Prostate gland (tissue), 2 donors: Measurements from ENCODE around the gene WDR82. TPM values are rescaled to one million over a fixed set of nuclear protein-coding genes. Genes with fewer than 3 reads are reported as not detected.

ENCODE experiments used
- DNase-seq: peaks from one replicate; pipeline ENCODE4 v3.0.0-alpha.2; 2019; ENCODE audit warnings: low spot score
- H3K27ac ChIP-seq, 2 donors: fragments of 200-600 bp; sonication (generic); 2 replicates each; pipeline ENCODE4 v1.5.1; 2017 to 2019
- H3K27me3 ChIP-seq: fragments of 200-600 bp; sonication (generic); replicated peaks from 2 replicates; pipeline ENCODE4 v1.5.1; 2019; ENCODE audit not compliant: insufficient read depth
- H3K36me3 ChIP-seq, 2 donors: fragments of 200-600 bp; sonication (generic); 1 replicate in 1 of 2; 2 replicates in 1 of 2; pipeline versions ENCODE4 v1.5.1 to v1.8.1; 2017 to 2019
- H3K4me1 ChIP-seq: fragments of 200-600 bp; sonication (generic); replicated peaks from 2 replicates; pipeline ENCODE4 v1.5.1; 2019
- H3K4me3 ChIP-seq, 2 donors: fragments of 200-600 bp; sonication (generic); 2 replicates each; pipeline ENCODE4 v1.5.1; 2017 to 2019
- H3K9me3 ChIP-seq: fragments of 200-600 bp; sonication (generic); 2 replicates; pipeline ENCODE4 v1.5.1; 2017
- CTCF ChIP-seq, 4 experiments: fragments of 200-600 bp in 2 of 4; fragments of 450-650 bp in 2 of 4; sonication (generic) in 2 of 4; IDR thresholded peaks; 1 replicate in 3 of 4; 2 replicates in 1 of 4; pipeline ENCODE4 v1.5.1; 2016 to 2019; ENCODE audit warnings: antibody characterized with exemption in 4 of 4, mild to moderate bottlenecking in 2 of 4, moderate library complexity in 2 of 4
- POLR2A ChIP-seq: fragments of 450-650 bp; IDR thresholded peaks from one replicate; pipeline ENCODE4 v1.6.1; 2016; ENCODE audit warnings: antibody characterized with exemption, mild to moderate bottlenecking
- POLR2AphosphoS5 ChIP-seq: sonication (generic); formaldehyde crosslinking; IDR thresholded peaks from one replicate; pipeline ENCODE4 v1.6.1; 2017; ENCODE audit warnings: antibody characterized with exemption
- WGBS: methylation state at CpG from one replicate; pipeline ENCODE4 v1.1.5; 2018; 5-methylcytosine and 5-hydroxymethylcytosine counted together
- intact Hi-C: fragments of 100-400 bp; cut with DNase I; formaldehyde crosslinking; loops from one replicate; pipeline ENCODE4 v1.14.2; 2022
- total RNA-seq, 2 donors: library from RNA; depleted of rRNA; stranded (reverse); fragments of >200 nt; gene quantifications; one replicate each; pipeline ENCODE4 v1.1.0, GENCODE V29; 2016

The WDR82 gene
- total RNA-seq, 2 donors from 2014 or later = 52.4 to 86.9 TPM

DNA sequence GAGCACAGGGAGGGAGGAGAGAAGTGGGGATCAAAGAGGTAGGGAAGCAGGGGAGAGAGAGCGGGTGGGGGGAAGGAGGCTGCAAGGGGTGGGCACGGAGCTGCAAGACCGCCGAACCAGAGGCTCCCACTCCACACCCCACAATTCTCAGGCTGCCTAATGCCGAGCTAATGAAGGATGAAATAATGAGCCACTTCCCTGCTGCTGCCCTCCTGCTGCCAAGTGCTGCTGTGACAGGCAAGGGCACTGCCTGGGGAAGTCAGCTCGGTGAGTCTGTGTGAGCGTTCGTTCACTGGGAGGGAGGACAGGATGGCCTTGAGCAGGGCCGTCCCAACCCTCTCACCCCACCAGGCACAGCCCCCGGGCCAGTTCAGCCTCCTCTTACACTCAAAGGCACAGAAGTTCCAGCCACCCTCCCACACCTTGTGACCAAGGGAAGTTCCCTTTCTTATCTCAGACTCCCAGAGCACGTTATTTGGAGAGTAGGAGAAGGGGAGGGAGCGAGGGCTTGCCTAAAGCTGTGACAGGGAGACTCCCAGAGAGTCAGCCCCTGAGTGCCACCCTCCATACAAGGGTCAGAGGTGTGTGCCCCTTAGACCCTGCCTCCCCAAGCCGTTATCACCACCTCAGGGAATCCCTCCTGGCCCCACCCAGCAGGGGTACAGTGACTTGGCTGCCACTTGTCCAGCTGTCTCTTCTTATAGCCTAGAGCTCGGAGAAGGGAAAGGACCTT, 21.6 kb upstream of the WDR82 start:
- DNase-seq = no peak
- Histone ChIP-seq H3K4me1 (no peaks in the 10 kb centered on the region), H3K36me3 (no peaks in the 10 kb centered on the region), H3K9me3 (no peaks in the 10 kb centered on the region), H3K27me3 (no peaks in the 10 kb centered on the region), H3K4me3 (no peak overlapping the region), H3K27ac (no peak overlapping the region)
- TF ChIP-seq POLR2A (no peak), CTCF (IDR thresholded peaks at IDR 0.05) (no peak), POLR2AphosphoS5 (no peak)
- intact Hi-C loops = no loop called here
- 37% methylated on average over 14 of the region's 14 CpGs for WGBS

DNA sequence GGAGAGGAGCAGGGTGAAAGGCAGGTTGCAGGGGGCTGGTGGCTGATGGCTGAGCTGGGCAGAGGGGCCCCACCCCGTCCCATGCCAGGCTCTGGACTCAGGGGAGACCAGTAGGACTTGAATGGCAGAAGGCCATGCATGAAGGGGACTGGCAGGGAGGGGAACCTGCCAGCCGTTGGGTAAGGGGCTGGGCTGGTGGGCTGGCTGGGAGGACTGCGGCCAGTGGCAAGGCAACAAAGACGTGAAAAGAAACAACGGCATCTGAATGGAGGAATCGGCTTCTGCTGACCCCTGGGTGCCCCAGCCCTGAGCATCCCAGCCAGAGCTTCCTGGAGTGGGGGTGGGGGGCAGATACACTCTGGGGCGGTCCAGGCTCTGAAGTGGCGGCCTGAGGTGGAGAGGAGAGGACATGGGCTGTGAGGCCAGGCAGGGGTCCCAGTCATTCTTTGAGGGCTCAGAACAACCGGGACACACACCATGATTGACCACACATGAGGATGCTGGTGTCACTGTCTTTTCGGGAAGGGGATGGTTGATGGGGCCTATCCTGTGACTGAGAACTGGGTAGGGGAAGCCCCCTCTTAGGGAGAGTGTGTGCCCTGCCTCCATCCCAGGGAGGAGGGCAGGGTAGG, 20.9 kb upstream of the WDR82 start:
- Histone ChIP-seq H3K4me3 (no peak overlapping the region), H3K36me3 (no peaks in the 10 kb centered on the region), H3K27me3 (no peaks in the 10 kb centered on the region), H3K4me1 (no peaks in the 10 kb centered on the region), H3K9me3 (no peaks in the 10 kb centered on the region), H3K27ac (no peak overlapping the region)
- no peak for DNase-seq
- intact Hi-C loops = no loop called here
- 59% methylated on average over 10 of the region's 10 CpGs for WGBS
- TF ChIP-seq POLR2AphosphoS5 (no peak), CTCF (IDR thresholded peaks at IDR 0.05) (no peak), POLR2A (no peak)

DNA sequence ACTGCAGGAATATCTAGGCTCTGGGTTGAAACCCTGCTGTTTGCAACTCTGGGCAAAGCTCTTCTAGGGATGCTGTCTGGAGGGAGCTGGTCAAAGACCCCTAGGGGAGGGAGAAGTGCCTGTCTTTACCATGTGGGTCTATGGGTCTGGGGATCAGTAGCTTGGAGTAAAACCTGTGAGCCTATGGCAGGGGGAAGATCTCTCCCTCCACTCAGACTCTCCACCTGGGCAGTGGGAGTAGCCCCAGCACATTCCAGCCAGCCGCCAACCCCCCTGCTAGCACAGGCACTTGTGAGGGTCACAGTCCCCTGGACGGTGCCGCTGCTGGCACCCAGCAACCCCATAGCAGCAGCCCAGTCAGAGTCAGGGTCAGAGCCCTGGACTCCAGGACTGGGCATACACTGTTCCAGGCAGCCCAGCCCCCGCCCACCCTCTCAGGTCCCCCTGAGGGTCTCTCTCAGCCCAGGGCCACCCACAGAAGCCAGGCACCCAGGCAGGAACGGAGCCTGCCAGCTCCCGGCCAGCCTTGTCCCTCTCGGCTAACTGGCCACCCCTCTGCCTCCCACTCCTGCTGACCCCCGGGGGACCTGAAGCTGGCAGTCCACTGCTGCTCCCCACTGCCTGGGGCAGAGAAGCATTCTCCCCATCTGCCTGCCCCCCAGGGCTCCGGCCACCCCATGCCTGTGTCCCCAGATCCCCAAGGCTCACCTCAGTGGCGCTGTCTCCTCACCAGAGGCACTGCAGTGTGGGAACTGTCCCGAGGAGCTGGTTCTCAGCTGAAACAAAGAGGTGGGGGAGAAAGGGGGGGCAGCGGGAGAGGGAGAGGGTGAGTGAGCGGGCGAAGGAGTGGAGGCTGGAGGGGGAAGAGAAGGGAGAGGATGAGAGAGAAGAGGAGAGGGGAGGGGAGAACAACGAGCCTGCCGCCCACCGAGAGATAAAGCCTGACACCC, 20.0 kb upstream of the WDR82 start:
- TF ChIP-seq POLR2AphosphoS5 (no peak), POLR2A (no peak), CTCF (IDR thresholded peaks at IDR 0.05) (no peak)
- WGBS = 18% methylated on average over 17 of the region's 17 CpGs
- Histone ChIP-seq H3K9me3 (no peaks in the 10 kb centered on the region), H3K4me1 (no peaks in the 10 kb centered on the region), H3K27ac (no peak overlapping the region), H3K4me3 (no peak overlapping the region), H3K27me3 (no peaks in the 10 kb centered on the region), H3K36me3 (no peaks in the 10 kb centered on the region)
- intact Hi-C loops = no loop called here
- no peak for DNase-seq

- 61% methylated on average over 9 of the region's 11 CpGs for WGBS
- H3K27ac ChIP-seq = no peak overlapping the region
- no peaks in the 10 kb centered on the region for H3K4me1 ChIP-seq
- DNase-seq = no peak
- TF ChIP-seq CTCF (IDR thresholded peaks at IDR 0.05) (no peak), POLR2AphosphoS5 (no peak), POLR2A (no peak)
- no peak overlapping the region for H3K4me3 ChIP-seq
- no peaks in the 10 kb centered on the region for H3K27me3 ChIP-seq
- intact Hi-C loops = no loop called here
- no peaks in the 10 kb centered on the region for H3K36me3 ChIP-seq
- no peaks in the 10 kb centered on the region for H3K9me3 ChIP-seq
These were observed 19.0 kb upstream of the WDR82 start for GRCh38 chr3:52297242-52298148.
